Sciatic nerve (tissue), 2 donors: ENCODE results near the gene TOX2. TPM values are rescaled to one million over a fixed set of nuclear protein-coding genes. Genes with fewer than 3 reads are reported as not detected.

Experiments used
- ATAC-seq: fragments of 200-7000 bp; cut with Tn5 transposase; one replicate; pipeline ENCODE4 v1.9.1; 2020; ENCODE audit warnings: mild to moderate bottlenecking, moderate library complexity
- DNase-seq: peaks from one replicate; pipeline ENCODE4 v3.0.0-alpha.2; 2020; ENCODE audit warnings: low spot score
- intact Hi-C: fragments of 100-400 bp; cut with DNase I; formaldehyde crosslinking; loops from one replicate; pipeline ENCODE4 v1.14.2; 2022
- total RNA-seq: library from RNA; stranded (reverse); fragmentation: NEBNext Ultra II Directional; extraction: Animal tissue kit (Norgen Biotek cat#: 25700); gene quantifications from one replicate; pipeline ENCODE4 v1.2.1, GENCODE V29; 2021
- donor health status: DM: no; HTN: no; CAD: no.
- donor health status: DM: no; HTN: no; CAD: no.

Gene TOX2
- total RNA-seq, 1 donor from 2014 or later, result 2.1 TPM

DNA sequence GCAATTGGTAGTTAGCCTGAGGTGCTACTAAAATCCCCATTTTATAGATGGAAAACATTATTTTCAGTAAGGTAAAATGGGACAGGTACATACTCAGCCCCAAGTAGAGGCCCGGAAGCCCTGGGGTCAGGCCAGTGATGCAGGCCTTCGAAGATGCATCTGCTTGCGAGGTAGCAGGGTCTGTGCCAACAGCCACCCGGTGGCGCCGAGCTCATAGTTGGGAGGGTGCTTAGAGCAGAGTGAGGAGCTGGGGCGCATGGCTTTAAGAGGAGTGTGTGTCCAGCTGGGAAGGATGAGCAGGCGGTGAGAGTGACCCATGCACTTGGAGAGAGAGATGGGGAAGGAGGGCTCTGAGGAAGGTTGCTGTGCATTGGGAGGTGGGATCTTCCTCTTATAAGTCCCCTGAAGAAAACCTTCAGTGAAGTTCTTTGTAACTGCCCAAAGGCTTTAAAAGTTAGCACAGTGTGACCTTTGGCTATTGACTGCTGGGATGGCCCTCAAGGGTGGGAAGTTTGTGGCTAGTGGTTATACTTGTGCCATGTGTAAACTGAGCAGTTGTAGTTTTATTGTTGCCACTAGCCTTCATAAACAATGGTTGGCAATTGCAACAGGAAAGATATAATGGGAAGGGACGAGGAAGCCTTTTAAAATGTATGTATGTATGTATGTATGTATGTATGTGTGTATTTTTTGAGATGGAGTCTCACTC lies 71.1 kb downstream of the TOX2 start:
- ATAC-seq (no peak), DNase-seq (no peak)
- intact Hi-C loops, result no loop called here

DNA sequence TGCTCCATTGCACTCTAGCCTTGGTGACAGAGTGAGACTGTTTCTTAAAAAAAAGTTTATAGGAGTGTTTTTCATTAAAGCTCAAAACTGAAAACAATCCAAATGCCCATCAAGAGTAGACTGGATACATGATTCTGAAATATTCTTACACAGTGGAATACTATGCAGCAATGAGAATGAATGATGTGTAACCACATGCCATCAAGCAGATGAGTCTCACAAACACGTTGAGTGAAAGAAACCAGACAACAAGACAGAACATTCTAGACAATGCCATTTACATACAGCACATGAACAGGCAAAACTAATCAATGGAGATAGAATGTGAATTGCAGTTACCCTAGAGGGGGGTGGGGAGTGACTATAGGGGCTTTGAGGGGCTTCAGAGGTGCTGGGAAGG lies 72.4 kb downstream of the TOX2 start:
- ATAC-seq (no peak), DNase-seq (no peak)
- intact Hi-C loops, result no loop called here

DNA sequence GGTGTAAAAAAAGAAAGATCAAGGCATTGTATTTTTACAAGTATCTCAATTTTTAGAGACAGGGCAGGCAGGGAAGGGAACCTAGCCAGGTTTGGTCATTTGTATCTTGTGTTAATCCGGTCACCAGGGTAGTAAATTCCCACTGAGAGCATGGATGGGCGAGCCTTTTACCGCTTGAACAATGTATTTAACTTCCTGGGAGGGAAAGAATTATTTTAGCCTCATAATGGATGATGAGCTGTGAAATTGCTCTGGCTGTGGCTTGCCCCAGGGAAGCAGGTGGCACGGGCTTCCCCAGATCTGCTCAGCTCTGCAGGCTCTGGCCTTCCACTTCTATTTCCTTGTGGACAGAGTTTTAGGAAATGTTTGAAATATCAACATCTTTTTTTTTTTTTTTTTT lies 72.9 kb downstream of the TOX2 start:
- intact Hi-C loops, result no loop called here
- ATAC-seq (no peak), DNase-seq (no peak)

DNA sequence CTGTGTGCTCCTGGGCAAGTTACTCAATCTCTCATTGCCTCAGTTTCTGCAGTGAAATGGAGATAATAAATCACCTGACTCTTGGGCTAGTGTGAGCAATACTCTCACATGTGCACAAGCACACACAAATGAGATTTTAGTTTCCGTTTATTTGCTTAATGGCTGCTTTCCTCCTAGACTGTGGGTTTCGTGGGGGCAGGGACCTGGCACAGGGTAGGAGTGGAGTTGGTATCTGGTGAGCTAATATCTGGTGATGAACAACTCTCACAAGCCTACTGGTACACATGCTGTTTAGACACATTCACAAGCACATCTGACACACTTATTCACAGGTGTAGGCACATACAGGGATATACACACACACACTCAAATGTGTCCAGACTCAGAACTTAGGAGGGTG lies 73.8 kb downstream of the TOX2 start:
- DNase-seq (no peak), ATAC-seq (no peak)
- intact Hi-C loops, result no loop called here

DNA sequence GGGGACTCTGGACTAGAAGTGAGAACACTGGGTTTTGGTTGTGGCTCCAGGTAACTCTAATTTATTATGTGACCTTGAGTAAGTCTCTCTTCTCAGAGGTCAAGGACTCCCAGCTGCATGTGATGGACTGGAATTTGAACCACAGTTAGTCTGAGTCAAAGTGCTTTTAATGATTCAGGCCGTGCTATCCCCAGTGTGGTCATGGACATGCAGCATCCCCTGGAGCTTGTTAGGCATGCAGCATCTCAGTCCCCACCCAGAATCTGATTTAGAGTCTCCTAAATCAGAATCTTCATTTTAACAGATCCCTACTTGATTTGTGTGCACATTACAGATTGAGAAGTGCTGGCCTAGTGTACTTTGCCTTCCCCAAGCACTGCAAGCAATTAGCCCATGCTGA lies 74.2 kb downstream of the TOX2 start:
- no peak for ATAC-seq
- DNase-seq, result no peak
- intact Hi-C loops, result no loop called here

DNA sequence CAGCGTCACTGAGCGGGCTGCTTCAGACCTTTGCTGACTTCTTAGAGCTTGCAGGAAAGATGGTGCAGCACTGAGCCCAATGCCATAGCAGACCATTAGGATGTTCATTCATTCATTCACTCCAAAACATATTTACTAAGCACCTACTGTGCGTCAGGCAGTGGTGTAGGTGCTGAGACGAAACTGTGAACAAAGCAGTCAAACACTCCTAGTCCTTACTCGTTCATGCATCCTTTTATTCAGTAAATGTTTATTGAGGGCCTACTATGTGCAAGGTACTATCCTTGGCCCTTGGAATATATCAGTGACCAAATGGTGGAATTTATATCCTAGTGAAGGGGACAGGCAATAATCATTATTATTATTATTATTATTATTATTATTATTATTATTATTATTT lies 76.6 kb downstream of the TOX2 start:
- no peak for ATAC-seq

DNA sequence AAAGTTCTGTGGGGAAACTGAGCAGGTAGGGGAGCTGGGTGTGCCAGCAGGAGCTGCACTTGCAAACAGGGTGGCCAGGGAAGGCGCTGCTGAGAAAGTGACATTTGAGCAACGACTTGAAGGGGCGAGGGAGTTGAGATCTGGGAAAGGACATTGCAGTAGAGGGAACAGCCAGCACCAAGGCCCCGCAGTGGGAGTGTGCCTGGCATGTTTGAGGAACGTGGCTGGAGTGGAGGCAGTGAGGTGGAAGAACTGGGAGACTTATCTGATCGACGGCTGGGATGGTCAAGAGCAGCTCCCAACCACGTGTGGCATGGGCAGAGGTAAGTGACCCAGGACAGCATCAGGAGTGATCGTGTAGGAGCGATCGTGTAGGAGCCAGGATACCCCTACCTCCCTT lies 77.3 kb downstream of the TOX2 start:
- no peak for DNase-seq
- no peak for ATAC-seq
- intact Hi-C loops, result no loop called here

More for the DNA sequence above, 76.6 kb downstream of the TOX2 start:
- no peak for DNase-seq
- intact Hi-C loops, result no loop called here

DNA sequence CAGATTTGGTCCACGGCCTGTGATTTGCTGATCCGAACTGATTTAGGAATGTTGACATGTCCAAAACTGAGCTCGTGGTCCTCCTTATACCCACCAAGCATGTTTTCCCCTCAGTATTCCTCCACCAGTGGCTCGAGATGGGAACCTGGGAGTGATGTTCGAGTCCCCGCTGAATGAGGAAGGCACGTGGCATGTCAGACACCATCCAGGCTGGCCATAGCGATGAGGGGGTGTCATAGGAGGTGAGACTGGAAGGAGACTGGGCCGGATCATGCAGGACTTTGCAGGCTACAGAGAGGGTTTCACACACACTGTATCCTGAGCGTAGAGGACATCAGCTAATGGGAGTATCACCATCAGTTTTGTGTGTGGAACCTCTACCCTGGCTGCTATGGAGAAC lies 78.2 kb downstream of the TOX2 start:
- DNase-seq (no peak), ATAC-seq (no peak)
- intact Hi-C loops, result no loop called here

DNA sequence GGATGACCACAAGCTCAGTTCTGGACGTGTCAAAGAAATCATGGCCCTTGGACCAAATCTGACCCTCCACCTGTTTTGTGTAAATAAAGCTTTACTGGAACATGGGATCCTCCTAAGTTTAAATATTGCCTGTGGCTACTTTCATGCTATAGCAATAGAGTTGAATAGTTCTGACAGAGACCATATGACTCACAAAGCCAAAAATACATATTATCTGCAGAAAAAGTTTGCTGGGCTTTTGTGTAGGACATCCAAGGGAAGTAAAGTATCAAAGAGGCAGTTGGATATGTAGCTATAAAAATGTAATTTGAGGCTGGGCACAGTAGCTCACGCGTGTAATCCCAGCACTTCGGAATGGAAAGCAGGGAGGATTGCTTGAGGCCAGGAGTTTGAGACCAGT lies 78.9 kb downstream of the TOX2 start:
- DNase-seq (no peak), ATAC-seq (no peak)
- intact Hi-C loops, result no loop called here

DNA sequence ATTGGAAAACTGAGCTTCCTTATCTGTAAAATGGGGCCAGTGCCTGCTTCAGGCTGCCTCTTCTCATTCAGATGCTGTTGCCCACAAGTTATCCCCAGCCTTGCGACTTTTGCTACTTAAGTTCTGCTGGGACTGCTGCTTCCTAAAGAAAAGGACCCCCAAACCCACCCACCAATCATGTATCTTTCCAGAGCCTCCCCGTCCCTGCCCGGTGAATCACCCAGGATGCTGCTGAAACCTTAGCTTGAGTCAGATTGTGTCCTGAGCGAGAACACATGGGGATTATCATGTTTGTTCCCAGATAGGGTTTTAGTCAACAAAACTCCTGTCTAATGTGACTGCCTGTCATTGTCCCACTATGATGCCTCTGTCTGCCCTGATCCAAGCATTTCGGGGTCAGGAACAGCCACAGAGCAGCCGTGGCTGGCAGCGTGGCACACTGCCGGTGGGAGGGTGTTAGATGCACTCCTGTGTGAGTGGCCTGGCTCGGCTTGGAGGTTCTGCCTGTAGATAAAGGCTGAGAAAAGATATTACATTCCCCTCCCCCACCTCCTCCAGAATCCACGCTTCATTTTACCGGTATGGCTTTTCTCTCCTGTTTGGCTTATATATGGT lies 79.9 kb downstream of the TOX2 start:
- intact Hi-C loops, result no loop called here
- ATAC-seq (no peak), DNase-seq (no peak)

DNA sequence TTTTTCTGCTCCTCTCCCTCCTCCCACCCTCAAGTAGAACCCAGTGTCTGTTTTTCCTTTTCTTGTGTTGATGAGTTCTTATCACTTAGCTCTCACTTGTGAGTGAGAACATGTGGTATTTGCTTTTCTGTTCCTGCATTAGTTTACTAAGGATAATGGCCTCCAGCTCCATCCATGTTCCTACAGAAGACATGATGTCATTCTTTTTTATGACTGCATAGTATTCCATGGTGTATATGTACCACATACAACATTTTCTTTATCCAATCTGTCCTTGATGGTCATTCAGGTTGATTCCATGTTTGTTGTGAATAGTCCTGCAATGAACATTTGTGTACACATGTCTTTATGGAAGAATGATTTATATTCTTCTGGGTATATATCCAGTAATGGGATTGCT lies 81.0 kb downstream of the TOX2 start:
- intact Hi-C loops, result no loop called here
- no peak for ATAC-seq
- DNase-seq, result no peak

DNA sequence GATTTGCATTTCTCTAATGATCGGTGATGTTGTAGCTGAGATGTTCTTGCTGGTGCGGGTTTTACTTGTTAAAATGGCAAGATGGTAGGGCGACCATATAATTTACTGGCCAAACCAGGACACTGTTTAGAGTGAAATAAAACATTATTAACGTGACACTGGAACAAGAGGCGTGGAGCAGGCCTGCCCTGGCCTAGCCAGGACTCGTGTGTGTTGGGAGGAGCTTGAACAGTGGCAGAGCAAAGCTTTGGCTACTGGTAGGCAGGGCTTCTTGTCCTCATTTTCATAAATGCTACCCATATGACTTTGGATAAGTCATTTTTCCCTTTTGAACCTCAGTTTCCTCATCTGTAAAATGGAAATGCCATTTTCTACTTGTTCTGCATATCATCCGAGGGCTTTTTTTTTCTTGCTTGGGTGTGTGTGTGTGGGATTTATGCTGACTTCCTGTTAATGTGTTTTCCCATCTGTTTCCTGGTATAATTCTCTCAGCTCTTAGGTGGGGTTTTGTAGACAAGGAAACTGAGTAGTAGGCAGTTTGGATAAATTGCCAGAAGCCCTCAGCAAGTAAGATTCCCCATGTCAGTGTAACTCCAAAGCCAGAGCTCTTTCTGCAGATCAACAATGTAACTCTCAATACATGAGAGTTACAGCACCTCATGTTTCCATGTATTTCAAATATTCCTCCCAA lies 81.7 kb downstream of the TOX2 start:
- ATAC-seq (no peak), DNase-seq (no peak)
- intact Hi-C loops, result no loop called here

DNA sequence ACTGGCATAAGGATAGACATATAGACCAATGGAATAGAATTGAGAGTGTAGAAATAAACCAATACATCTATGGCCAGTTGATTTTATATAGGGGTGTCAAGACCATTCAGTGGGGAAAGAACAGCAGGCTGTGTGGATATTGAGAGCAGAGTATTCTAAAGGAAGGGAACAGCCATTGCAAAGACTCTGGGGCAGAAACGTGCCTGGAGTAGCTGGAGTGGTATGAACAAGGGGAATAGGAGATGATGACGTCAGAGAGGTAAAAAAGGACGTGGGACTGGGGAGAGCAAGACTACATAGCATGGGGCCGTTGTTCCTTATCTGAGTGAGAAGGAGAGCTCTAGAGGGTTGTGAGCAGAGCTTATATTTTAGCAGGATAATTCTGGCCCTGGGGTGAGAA lies 85.2 kb downstream of the TOX2 start:
- intact Hi-C loops, result no loop called here

DNA sequence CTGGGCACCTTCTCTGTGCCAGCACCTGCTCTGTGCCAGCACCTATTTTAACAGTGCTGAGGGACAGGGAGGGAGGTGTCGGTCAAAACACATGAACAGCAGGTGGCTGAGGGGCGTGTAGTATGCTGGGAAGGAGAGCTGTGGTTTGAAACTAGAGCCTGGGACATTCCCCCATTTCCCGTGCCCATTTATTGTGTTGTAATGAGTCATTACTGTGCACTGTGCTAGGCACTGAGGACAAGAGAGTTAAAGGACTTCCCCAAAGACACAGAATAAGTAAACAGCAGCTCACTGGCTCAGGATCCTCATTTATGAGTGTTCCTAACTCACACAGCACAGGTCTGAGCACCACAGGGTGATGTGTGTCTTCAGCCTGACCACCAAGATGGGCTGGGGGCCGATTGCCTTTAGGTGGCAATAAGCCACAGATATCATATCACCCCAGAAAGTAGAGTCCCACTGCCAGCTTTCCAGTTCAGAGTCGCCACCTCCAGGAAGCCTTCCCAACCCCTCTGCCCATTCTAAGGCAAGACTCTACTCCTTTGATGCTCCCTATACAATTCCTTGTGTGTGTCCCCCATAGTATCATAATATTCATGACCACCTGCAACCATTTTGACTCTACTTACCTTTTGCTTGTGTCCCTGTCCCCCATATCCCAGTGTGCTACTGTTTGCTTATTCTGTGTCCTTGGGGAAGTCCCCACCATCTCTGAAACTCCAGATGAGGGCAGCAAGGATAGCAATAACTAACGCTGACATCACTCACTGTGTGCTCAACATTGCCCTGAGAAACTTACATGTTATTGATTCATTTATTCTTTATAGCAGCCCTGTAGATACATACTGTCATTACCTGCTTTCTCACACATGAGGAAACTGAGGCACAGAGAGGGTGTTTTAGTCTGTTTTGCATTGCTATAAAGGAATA lies 87.3 kb downstream of the TOX2 start:
- ATAC-seq, result no peak
- DNase-seq, result no peak
- intact Hi-C loops, result no loop called here

More for the DNA sequence above, 85.2 kb downstream of the TOX2 start:
- DNase-seq (no peak), ATAC-seq (no peak)

DNA sequence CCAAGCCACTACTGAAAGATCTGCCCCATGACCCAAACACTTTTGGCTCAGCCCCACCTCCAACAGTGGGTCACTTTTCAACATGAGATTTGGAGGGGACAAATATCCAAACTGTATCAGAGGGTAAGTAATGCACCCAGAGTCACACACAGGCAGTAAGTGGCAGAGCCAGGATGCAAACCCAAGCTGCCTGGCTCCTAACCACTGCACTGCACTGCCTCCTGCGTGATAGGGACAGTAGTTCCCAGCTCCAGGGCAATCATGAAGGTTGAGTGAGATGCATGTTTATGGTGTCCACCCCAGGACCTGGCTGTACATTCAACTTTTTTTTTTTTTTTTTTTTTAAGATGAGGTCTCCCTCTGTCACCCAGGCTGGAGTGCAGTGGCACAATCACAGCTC lies 88.2 kb downstream of the TOX2 start:
- ATAC-seq, result no peak
- intact Hi-C loops, result no loop called here
- DNase-seq, result no peak

DNA sequence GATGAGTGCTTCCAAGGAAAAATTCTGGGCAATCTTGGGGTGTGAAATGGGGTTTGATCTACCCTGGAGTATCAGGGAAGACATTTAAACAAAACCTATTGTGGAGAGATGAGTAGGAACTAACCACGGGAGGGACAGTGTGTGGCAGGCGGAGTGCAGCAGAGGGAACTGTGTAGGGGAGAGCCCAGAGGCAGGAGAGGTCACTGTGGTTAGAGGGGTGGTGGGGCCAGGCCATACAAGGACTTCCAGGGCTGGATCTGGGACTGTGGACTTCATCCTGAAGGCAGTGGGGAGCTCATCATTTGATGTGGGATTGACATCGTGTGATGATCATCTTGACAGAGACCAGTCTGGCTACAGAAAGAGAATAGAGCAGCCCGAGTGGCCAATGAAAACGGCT lies 89.0 kb downstream of the TOX2 start:
- no peak for ATAC-seq
- DNase-seq, result no peak
- intact Hi-C loops, result no loop called here

DNA sequence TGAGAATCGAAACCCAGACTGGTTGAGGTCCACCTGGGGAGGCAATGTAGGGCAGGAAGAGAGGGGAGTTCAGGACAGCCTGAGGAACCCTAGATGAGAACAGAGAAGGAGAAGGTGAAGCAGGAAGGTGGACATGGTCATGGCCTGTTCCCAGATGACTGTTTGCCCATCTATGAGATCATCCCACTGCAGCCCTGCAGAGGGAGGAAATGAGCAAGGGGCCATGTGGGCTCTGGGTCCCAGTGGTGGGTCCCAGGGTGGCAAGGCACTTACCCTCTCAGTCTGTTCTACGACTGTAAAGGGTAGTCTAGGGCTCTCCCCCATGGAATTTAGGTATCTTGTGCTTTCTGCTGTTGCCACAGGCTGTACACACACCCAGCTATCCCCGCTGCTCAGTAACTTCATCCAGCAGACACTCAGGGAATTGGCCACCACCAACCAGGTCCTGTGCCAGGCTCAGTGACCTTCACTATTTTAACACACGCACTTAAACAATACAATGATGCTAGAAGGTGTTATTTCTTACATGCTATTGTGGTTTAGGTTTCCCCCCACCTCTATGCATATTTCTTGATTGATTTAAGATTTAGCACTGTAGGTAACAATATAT lies 89.8 kb downstream of the TOX2 start:
- intact Hi-C loops, result no loop called here
- ATAC-seq (no peak), DNase-seq (no peak)

DNA sequence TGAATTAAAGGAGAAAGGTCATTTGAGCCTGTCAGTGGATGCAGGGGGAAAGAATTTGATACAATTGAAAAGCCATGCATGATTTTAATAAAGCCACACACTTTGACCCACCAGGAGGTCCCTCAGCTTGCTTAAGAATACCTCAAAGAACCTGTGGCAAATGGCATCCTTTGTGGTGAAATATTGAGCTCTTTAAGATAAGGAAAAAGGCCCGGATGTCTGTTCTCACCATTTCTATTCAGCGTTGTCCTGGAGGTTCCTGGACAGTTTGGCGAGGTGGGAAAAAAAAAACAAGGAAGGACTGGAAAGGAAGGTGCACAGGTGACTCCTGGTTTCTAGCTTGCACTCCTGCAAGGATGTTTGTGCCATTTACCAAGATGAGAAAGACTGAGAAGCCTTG lies 91.0 kb downstream of the TOX2 start:
- intact Hi-C loops, result no loop called here

DNA sequence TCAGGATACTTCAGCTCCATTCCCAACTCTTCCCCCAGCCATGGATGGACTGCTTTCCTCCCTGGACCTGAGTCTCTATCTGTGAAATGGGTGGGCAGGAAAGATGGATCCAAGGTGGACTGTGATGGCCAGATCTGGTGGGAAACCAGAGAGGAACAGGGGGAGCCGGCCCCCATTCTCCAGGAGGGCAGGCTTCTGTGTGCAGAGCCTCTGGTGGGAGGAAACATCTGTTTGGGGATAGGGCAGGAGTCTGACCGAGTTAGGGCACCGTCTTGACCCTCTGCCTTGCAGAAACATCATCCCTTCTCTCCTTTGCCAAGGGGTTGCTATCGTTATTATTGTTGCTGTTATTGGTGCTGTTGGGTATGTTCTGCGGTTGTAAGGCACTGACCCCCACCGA lies 91.5 kb downstream of the TOX2 start:
- DNase-seq (peak; percentile 28), ATAC-seq (no peak)
- intact Hi-C loops, result no loop called here

More for the DNA sequence above, 91.0 kb downstream of the TOX2 start:
- no peak for ATAC-seq
- no peak for DNase-seq
